HepG2 (cell line): ENCODE data around the gene GNA12. TPM values are rescaled to one million over a fixed set of nuclear protein-coding genes. Genes with fewer than 3 reads are reported as not detected.

Experiments used
- ATF3 ChIP-seq: sonication (generic); formaldehyde crosslinking; IDR thresholded peaks from 2 replicates; pipeline ENCODE4 v1.4.0; 2020; ENCODE audit warnings: missing genetic modification reagents
- CREM ChIP-seq, 2 experiments: sonication (generic) in 1 of 2; formaldehyde crosslinking in 1 of 2; IDR thresholded peaks; 2 replicates each; pipeline versions ENCODE4 v1.4.0 to v1.6.1; 2016 to 2020; ENCODE audit warnings: antibody characterized with exemption in 1 of 2, mild to moderate bottlenecking in 1 of 2, missing genetic modification reagents in 1 of 2
- HMGXB3 ChIP-seq: sonication (generic); formaldehyde crosslinking; IDR thresholded peaks from 2 replicates; pipeline ENCODE4 v1.4.0; 2020; ENCODE audit warnings: missing genetic modification reagents, borderline replicate concordance
- HNF4G ChIP-seq, 2 experiments: sonication (generic) in 1 of 2; formaldehyde crosslinking in 1 of 2; IDR thresholded peaks; 2 replicates each; pipeline versions ENCODE4 v1.4.0 to v1.6.1; 2011 to 2020; ENCODE audit warnings: borderline replicate concordance in 2 of 2, low read depth in 2 of 2, mild to moderate bottlenecking in 2 of 2, low read length in 1 of 2, missing genetic modification reagents in 1 of 2, moderate library complexity in 1 of 2
- HOMEZ ChIP-seq: IDR thresholded peaks from 2 replicates; pipeline ENCODE4 v1.6.1; 2016; ENCODE audit warnings: low read depth
- MAFF ChIP-seq: IDR thresholded peaks from 2 replicates; pipeline ENCODE4 v1.6.1; 2011; ENCODE audit warnings: low read depth, low read length, improper control_type of control experiment
- MAFG ChIP-seq: sonication (generic); formaldehyde crosslinking; IDR thresholded peaks from 2 replicates; pipeline ENCODE4 v1.5.1; 2020; ENCODE audit warnings: mild to moderate bottlenecking, missing genetic modification reagents
- NR2F6 ChIP-seq, 2 experiments: IDR thresholded peaks; 2 replicates each; pipeline ENCODE4 v1.6.1; 2016; ENCODE audit warnings: antibody characterized with exemption in 1 of 2, mild to moderate bottlenecking in 1 of 2
- SAP130 ChIP-seq: IDR thresholded peaks from 2 replicates; pipeline ENCODE4 v1.6.1; 2016; ENCODE audit warnings: low read depth
- ZNF543 ChIP-seq: sonication (generic); formaldehyde crosslinking; IDR thresholded peaks from 2 replicates; pipeline ENCODE4 v1.4.0; 2020; ENCODE audit warnings: mild to moderate bottlenecking, missing genetic modification reagents
- polyA plus RNA-seq, 8 experiments: library from polyadenylated mRNA; depleted of rRNA in 3 of 8; stranded (reverse) in 7 of 8; unstranded in 1 of 8; fragments of >200 nt; fragmentation: Illumina TruSeq in 4 of 8; extraction: Trizol in 4 of 8; gene quantifications; 2 replicates each; pipeline versions ENCODE4 v1.2.1 to v1.2.3, GENCODE V29; 2011 to 2016; ENCODE audit warnings: low read depth in 4 of 8, missing spikeins in 1 of 8, mixed read lengths in 1 of 8; ENCODE audit not compliant: insufficient read depth in 1 of 8
- total RNA-seq, 5 experiments: library from RNA; depleted of rRNA; stranded (reverse); fragments of >200 nt; fragmentation: Illumina TruSeq; extraction: Trizol; gene quantifications; 2 replicates each; pipeline ENCODE4 v1.2.3, GENCODE V29; 2016; ENCODE audit warnings: low read depth in 1 of 5

The GNA12 gene
- total and polyA plus RNA-seq, 2 of the 13 experiments (the other 11 are each of a cell fraction or from before 2014, with no cell fraction given) = 16.2 to 50.9 TPM

GRCh38 chr7:2757904-2758672, 86.0 kb downstream of the GNA12 start (continued):
- TF ChIP-seq HOMEZ (0 out of 2 replicates have a peak, but pooled peaks have one; percentile 45), HNF4G (IDR thresholded peaks at IDR 0.05; ENCODE audit: borderline replicate concordance, low read depth, low read length) (peak; percentile 11; the same call in 1 of the 2 replicates), HNF4G (CRISPR knock-in tag; IDR thresholded peaks at IDR 0.05; ENCODE audit: borderline replicate concordance, low read depth) (no peak), CREM (IDR thresholded peaks at IDR 0.05) (peak; percentile 68), CREM (CRISPR knock-in tag; IDR thresholded peaks at IDR 0.05) (no peak), MAFG (peak; percentile 13; the same call in 1 of the 2 replicates), ZNF543 (CRISPR knock-in tag) (no peak), NR2F6 (IDR thresholded peaks at IDR 0.05) (peak; percentile 29; the same call in 1 of the 2 replicates), NR2F6 (CRISPR knock-in tag; IDR thresholded peaks at IDR 0.05) (no peak), HMGXB3 (0 out of 2 replicates have a peak, but pooled peaks have one; percentile 68), MAFF (peak; percentile 62), SAP130 (CRISPR knock-in tag) (peak; percentile 63), ATF3 (CRISPR knock-in tag) (peak; percentile 64)
